ENCODE data around the gene TMEM213. TPM values are rescaled to one million over a fixed set of nuclear protein-coding genes. Genes with fewer than 3 reads are reported as not detected.

TMEM213 gene
- total and polyA plus RNA-seq, 10 of the 15 experiments (the other 5 are each of a cell fraction or from before 2014, with no cell fraction given) = not detected

GRCh38 chr7:138753610-138754009, 44.2 kb upstream of the TMEM213 start:
- intact Hi-C loops (cut with micrococcal nuclease; ENCODE audit: unreplicated experiment) (loop anchor here (5.0 kb wide), 1 partner anchor 114 kb away; no protein-coding TSS in a partner anchor), in situ Hi-C loops (cut with MboI) (no loop called here)
- Histone ChIP-seq H3K9me3 (replicated peaks; ENCODE audit: control insufficient read depth, insufficient read depth, low read length) (no peaks in the 10 kb centered on the region; the same call in 2 of the 3 replicates), H4K20me1 (ENCODE audit: control insufficient read depth, insufficient read depth) (no peaks in the 10 kb centered on the region), H2AFZ (ENCODE audit: control insufficient read depth, low read depth, low read length) (no peak overlapping the region), H3K27me3 (replicated peaks in 1 of 2; ENCODE audit: control insufficient read depth in 2 of 2, insufficient read depth in 2 of 2, low read length in 1 of 2) (no peaks in the 10 kb centered on the region; a peak in 1 of 4 replicates), H3K4me1 (ENCODE audit: control insufficient read depth, insufficient read depth, low read length) (no peaks in the 10 kb centered on the region), H3K36me3 (ENCODE audit: control insufficient read depth in 2 of 2, insufficient read depth in 2 of 2, low read length in 1 of 2) (no peaks in the 10 kb centered on the region), H3K79me2 (ENCODE audit: control insufficient read depth, insufficient read depth, low read length) (no peaks in the 10 kb centered on the region), H3K9ac (ENCODE audit: control insufficient read depth, insufficient read depth, low read length) (no peak overlapping the region), H3K4me3 (no peak overlapping the region), H3K27ac (ENCODE audit: control insufficient read depth, insufficient read depth) (no peak overlapping the region), H3K4me2 (ENCODE audit: control insufficient read depth, insufficient read depth) (no peak overlapping the region)
- DNase-seq (ENCODE audit: low read depth, low spot score) (no peak), FAIRE-seq (no peak), ATAC-seq (no peak; the same call in 2 of the 3 replicates)
- ChIA-PET POLR2A (no interaction called here), RAD21 (ENCODE audit: unreplicated experiment) (interaction anchor here (0.5 kb wide), 1 partner anchor 364 kb away, joined by 3 read pairs; no protein-coding TSS in a partner anchor), SMC1A (ENCODE audit: uncharacterized antibody, unreplicated experiment) (no interaction called here), CTCF (no interaction called here)
- TF ChIP-seq ELK1 (IDR thresholded peaks at IDR 0.05; ENCODE audit: low read depth, low read length) (no peak), MEF2B (IDR thresholded peaks at IDR 0.05; ENCODE audit: partially characterized antibody, poor library complexity, severe bottlenecking) (no peak), BCLAF1 (IDR thresholded peaks at IDR 0.05) (no peak), NR2C2 (IDR thresholded peaks at IDR 0.05; ENCODE audit: borderline replicate concordance, control insufficient read depth, insufficient read length, low read depth) (no peak)
- BruUV-seq (replicated peaks) = no TSS peak
- 32% methylated on average over 5 of the region's 5 CpGs for WGBS (ENCODE audit: insufficient coverage, insufficient replicate concordance, low lambda C conversion rate, missing lambda C conversion rate)
